MM.1S (cell line): ENCODE data around the gene HOXC11.

Experiments
- DNase-seq: peaks from one replicate; pipeline ENCODE4 v3.0.0-alpha.2; 2015
- H2AFZ ChIP-seq: fragments of 300-600 bp; sonication (generic); 2 replicates; pipeline ENCODE4 v1.6.0; 2016; ENCODE audit warnings: antibody characterized with exemption, low read length
- H3F3A ChIP-seq: fragments of 300-600 bp; sonication (generic); 2 replicates; pipeline ENCODE4 v1.6.1; 2016; ENCODE audit warnings: mild to moderate bottlenecking, antibody characterized with exemption, low read length, moderate library complexity, mixed read lengths; ENCODE audit not compliant: insufficient read depth
- H3K27ac ChIP-seq: fragments of 300-600 bp; sonication (generic); 2 replicates; pipeline ENCODE4 v1.5.1; 2016; ENCODE audit warnings: mild to moderate bottlenecking, low read length
- H3K27me3 ChIP-seq: fragments of 300-600 bp; sonication (generic); replicated peaks from 2 replicates; pipeline ENCODE4 v1.6.0; 2016; ENCODE audit warnings: low read length; ENCODE audit not compliant: insufficient read depth
- H3K36me3 ChIP-seq: fragments of 300-600 bp; sonication (generic); replicated peaks from 2 replicates; pipeline ENCODE4 v1.6.1; 2016; ENCODE audit warnings: mild to moderate bottlenecking, low read length, mixed read lengths; ENCODE audit not compliant: insufficient read depth
- H3K4me1 ChIP-seq: fragments of 300-600 bp; sonication (generic); 2 replicates; pipeline ENCODE4 v1.6.1; 2016; ENCODE audit warnings: low read length, mixed read lengths
- H3K4me2 ChIP-seq: fragments of 300-600 bp; sonication (generic); 2 replicates; pipeline ENCODE4 v1.6.0; 2016; ENCODE audit warnings: low read depth, low read length
- H3K4me3 ChIP-seq: fragments of 300-600 bp; sonication (generic); 2 replicates; pipeline ENCODE4 v1.5.1; 2016; ENCODE audit warnings: low read length, mixed read lengths
- H3K79me2 ChIP-seq: fragments of 300-600 bp; sonication (generic); 2 replicates; pipeline ENCODE4 v1.6.1; 2016; ENCODE audit warnings: mixed run types, low read length, mixed read lengths
- H3K9ac ChIP-seq: fragments of 300-600 bp; sonication (generic); 2 replicates; pipeline ENCODE4 v1.6.1; 2016; ENCODE audit warnings: low read length, mixed read lengths
- H3K9me2 ChIP-seq: fragments of 300-600 bp; sonication (generic); replicated peaks from 2 replicates; pipeline ENCODE4 v1.6.1; 2016; ENCODE audit warnings: mild to moderate bottlenecking, low read length, mixed read lengths; ENCODE audit not compliant: insufficient read depth
- H3K9me3 ChIP-seq: fragments of 300-600 bp; sonication (generic); replicated peaks from 2 replicates; pipeline ENCODE4 v1.6.1; 2016; ENCODE audit warnings: mild to moderate bottlenecking, low read length, mixed read lengths; ENCODE audit not compliant: insufficient read depth
- H4K20me1 ChIP-seq: fragments of 300-600 bp; sonication (generic); 2 replicates; pipeline ENCODE4 v1.6.1; 2016; ENCODE audit warnings: mild to moderate bottlenecking, low read length, moderate library complexity, mixed read lengths; ENCODE audit not compliant: insufficient read depth
- EZH2 ChIP-seq: fragments of 300-600 bp; sonication (generic); optimal IDR thresholded peaks from 2 replicates; pipeline ENCODE3; 2017; ENCODE audit warnings: low read depth, mild to moderate bottlenecking, antibody characterized with exemption, low read length, mixed read lengths
- EZH2phosphoT487 ChIP-seq: fragments of 300-600 bp; sonication (generic); IDR thresholded peaks from 2 replicates; pipeline ENCODE4 v1.6.1; 2018; ENCODE audit warnings: antibody characterized with exemption, low read length
- TF ChIP-seq, protein P1 (sequence below): fragments of 300-600 bp; sonication (generic); IDR thresholded peaks from 2 replicates; pipeline ENCODE4 v1.5.1; 2016; ENCODE audit warnings: antibody characterized with exemption, low read length, mixed read lengths

The HOXC11 gene

DNA sequence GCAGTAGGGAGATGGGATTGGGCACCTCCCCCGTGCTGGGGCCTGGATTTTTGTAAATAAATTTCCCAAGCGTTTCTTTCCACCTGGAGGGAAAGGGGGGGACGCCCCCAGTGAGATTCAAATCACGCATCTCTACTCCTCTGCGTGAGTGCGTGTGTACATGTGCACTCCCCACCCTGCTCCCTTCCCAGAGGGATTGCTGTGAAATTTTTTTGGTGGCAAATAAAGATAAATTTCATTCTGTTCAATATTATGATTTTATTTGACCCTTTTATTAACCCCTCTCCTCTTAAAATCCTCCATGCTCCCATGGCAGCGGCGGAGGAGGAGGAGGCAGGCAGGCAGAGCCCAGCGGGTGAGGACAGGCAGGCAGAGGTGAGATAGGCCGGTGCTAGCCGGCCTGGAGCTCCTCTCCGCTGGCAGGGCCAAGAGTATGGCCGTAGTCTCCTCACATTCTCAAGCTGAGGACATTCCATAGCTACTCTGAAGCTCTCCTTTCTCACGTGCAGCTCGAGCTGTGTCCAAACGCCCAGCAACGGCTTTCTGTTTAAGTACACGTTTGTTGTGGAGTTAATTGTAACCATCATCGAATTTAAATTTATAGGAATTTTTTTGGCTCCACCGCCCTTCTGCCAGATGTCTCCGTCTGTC, 3.4 kb downstream of the HOXC11 start:
- H3K79me2 ChIP-seq = no peaks in the 10 kb centered on the region
- TF ChIP-seq EZH2 (no peak), EZH2phosphoT487 (no peak)
- TF ChIP-seq, protein P1, sequence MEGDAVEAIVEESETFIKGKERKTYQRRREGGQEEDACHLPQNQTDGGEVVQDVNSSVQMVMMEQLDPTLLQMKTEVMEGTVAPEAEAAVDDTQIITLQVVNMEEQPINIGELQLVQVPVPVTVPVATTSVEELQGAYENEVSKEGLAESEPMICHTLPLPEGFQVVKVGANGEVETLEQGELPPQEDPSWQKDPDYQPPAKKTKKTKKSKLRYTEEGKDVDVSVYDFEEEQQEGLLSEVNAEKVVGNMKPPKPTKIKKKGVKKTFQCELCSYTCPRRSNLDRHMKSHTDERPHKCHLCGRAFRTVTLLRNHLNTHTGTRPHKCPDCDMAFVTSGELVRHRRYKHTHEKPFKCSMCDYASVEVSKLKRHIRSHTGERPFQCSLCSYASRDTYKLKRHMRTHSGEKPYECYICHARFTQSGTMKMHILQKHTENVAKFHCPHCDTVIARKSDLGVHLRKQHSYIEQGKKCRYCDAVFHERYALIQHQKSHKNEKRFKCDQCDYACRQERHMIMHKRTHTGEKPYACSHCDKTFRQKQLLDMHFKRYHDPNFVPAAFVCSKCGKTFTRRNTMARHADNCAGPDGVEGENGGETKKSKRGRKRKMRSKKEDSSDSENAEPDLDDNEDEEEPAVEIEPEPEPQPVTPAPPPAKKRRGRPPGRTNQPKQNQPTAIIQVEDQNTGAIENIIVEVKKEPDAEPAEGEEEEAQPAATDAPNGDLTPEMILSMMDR = no peak
- peaks cover 5% of the 10 kb centered on the region; the same call in 1 of the 2 replicates for H3K4me1 ChIP-seq
- H2AFZ ChIP-seq = no peak overlapping the region
- no peak overlapping the region for H3K4me3 ChIP-seq
- H3F3A ChIP-seq = peaks cover 4% of the 10 kb centered on the region; the same call in 1 of the 2 replicates
- no peaks in the 10 kb centered on the region; the same call in 1 of the 2 replicates for H4K20me1 ChIP-seq
- no peak overlapping the region for H3K27ac ChIP-seq
- peaks cover 96% of the 10 kb centered on the region for H3K27me3 ChIP-seq
- H3K9me2 ChIP-seq = no peaks in the 10 kb centered on the region
- H3K9ac ChIP-seq = no peak overlapping the region
- no peak overlapping the region for H3K4me2 ChIP-seq
- no peaks in the 10 kb centered on the region for H3K9me3 ChIP-seq
- no peak for DNase-seq
- H3K36me3 ChIP-seq = no peaks in the 10 kb centered on the region

DNA sequence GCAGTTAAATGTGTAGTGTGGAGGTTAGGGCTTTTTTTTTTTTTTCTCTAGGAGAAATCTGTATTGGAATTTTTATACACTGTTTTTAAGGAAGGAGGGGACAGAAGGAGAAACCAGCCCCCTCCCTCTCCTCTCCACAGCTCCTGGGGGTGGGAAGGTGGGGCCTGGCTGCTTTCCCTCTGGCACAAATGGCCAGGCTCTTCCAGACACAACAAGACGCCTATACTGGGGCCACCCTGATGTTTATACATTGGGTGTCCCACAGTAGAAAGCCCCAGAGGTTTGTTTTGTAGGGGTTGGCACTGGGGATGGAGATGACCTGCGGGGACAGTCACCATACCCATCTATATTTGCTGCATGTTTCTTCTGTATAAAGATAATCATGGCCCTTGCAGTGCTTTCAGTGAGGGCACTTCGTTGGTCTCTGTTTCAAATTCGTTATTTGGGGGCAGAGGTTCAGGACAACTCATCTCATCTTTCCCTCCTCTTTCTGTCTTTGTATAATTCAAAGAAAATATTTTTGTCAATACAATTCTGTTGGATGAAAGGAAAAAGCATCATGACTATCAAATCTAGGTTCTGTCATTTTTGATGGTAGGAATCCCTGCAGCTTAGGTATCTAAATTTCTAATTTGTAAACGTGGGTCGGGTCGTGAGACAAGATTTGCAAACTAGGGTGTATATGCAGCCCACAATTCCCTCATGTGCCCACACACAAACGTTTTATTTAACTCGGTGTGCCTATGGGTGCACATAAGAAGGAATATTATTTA, 4.1 kb downstream of the HOXC11 start:
- Histone ChIP-seq H3K9ac (no peak overlapping the region), H2AFZ (no peak overlapping the region), H3K27ac (no peak overlapping the region), H3K4me1 (peaks cover 5% of the 10 kb centered on the region; the same call in 1 of the 2 replicates), H3F3A (peaks cover 4% of the 10 kb centered on the region; the same call in 1 of the 2 replicates), H3K36me3 (no peaks in the 10 kb centered on the region), H4K20me1 (no peaks in the 10 kb centered on the region; the same call in none of the 2 replicates), H3K79me2 (no peaks in the 10 kb centered on the region), H3K9me3 (no peaks in the 10 kb centered on the region), H3K4me3 (no peak overlapping the region), H3K27me3 (peaks cover 96% of the 10 kb centered on the region), H3K4me2 (no peak overlapping the region), H3K9me2 (no peaks in the 10 kb centered on the region)
- no peak for DNase-seq
- TF ChIP-seq EZH2 (no peak), EZH2phosphoT487 (no peak)
- TF ChIP-seq, protein P1 = no peak

DNA sequence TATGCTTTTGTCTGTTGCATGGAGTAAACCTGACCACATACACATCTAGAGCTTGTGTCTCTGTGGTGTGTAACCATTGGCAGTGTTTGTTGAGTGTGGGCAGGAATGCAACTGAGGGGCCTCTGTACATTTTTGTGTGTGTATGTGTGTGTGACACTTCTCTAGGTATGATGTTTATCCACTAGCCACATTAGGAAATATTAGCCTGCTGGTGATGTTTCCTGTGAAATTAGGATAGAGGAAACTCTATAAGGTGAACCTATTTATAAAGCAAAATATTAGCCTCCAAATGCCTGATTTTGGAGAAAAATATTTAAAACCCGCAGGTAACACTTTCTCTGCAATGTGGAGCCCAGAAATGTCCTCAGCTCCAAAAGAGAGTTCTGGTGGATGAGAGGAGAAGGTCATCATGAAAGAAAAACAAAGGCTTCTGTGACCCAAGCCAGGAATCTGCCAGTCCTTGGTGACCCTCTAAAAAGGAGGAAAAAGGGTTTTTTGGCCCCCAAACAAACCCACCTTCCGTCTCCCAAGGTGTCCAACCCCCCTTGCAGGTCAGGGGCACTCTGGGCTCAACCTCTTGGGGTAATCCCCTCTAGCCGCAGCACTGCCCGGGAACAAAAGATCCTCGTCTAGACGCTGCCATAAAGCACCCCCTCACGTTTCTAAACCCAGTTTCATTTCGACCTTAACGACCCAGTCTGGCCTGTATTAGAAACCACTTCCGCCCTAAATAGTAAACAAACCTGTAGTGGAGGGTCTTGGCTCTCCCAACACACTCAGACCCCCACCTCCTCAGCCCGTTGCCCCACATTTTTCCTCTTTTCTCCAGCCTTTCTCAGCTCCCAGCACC, 4.9 kb downstream of the HOXC11 start:
- Histone ChIP-seq H3K4me1 (peaks cover 5% of the 10 kb centered on the region; the same call in 1 of the 2 replicates), H3K27ac (no peak overlapping the region), H3K36me3 (no peaks in the 10 kb centered on the region), H3F3A (peaks cover 4% of the 10 kb centered on the region; the same call in 1 of the 2 replicates), H4K20me1 (no peaks in the 10 kb centered on the region; the same call in none of the 2 replicates), H3K4me2 (peak overlapping the region; percentile 41; the same call in 1 of the 2 replicates), H3K9me2 (no peaks in the 10 kb centered on the region), H3K9ac (no peak overlapping the region), H3K9me3 (no peaks in the 10 kb centered on the region), H3K4me3 (no peak overlapping the region), H2AFZ (no peak overlapping the region), H3K79me2 (no peaks in the 10 kb centered on the region), H3K27me3 (peaks cover 96% of the 10 kb centered on the region)
- TF ChIP-seq, protein P1 = no peak
- TF ChIP-seq EZH2 (no peak), EZH2phosphoT487 (no peak)
- DNase-seq = peak; percentile 49
